Measurements from ENCODE around the gene ANKFN1. TPM values are rescaled to one million over a fixed set of nuclear protein-coding genes. Genes with fewer than 3 reads are reported as not detected.

Gene ANKFN1
- total RNA-seq, 1 donor from 2014 or later: 0.21 TPM

- DNase-seq (ENCODE audit: low read depth, low spot score): no peak
- no peaks in the 10 kb centered on the region for H3K27me3 Mint-ChIP-seq (ENCODE audit: low read depth)
- no peak for TF ChIP-seq CTCF (conservative IDR thresholded peaks at IDR 0.05)
- no peak overlapping the region for H3K27ac Mint-ChIP-seq (ENCODE audit: unreplicated experiment)
- H3K4me1 Mint-ChIP-seq: peaks cover 11% of the 10 kb centered on the region
- peaks cover 4% of the 10 kb centered on the region for H3K36me3 Mint-ChIP-seq (ENCODE audit: low read depth)
- peaks cover 11% of the 10 kb centered on the region for H3K9me3 Mint-ChIP-seq
- H3K4me3 Mint-ChIP-seq: no peak overlapping the region
Measured at GRCh38 chr17:56231693-56232092, 78.4 kb downstream of the ANKFN1 start.

- Mint-ChIP-seq H3K4me1 (no peaks in the 10 kb centered on the region), H3K9me3 (no peaks in the 10 kb centered on the region)
Measured at GRCh38 chr17:56244268-56244890, 91.1 kb downstream of the ANKFN1 start.

GRCh38 chr17:56247816-56248215, 94.5 kb downstream of the ANKFN1 start:
- Mint-ChIP-seq H3K36me3 (ENCODE audit: low read depth) (no peaks in the 10 kb centered on the region), H3K27ac (ENCODE audit: unreplicated experiment) (no peak overlapping the region), H3K4me3 (no peak overlapping the region), H3K27me3 (ENCODE audit: low read depth) (no peaks in the 10 kb centered on the region), H3K9me3 (peaks cover 2% of the 10 kb centered on the region), H3K4me1 (no peaks in the 10 kb centered on the region)
- DNase-seq (ENCODE audit: low read depth, low spot score): no peak
- no peak for TF ChIP-seq CTCF (conservative IDR thresholded peaks at IDR 0.05)

More at GRCh38 chr17:56244268-56244890, 91.1 kb downstream of the ANKFN1 start:
- no peak for TF ChIP-seq CTCF (conservative IDR thresholded peaks at IDR 0.05)
- Mint-ChIP-seq H3K27ac (ENCODE audit: unreplicated experiment) (no peak overlapping the region), H3K27me3 (ENCODE audit: low read depth) (no peaks in the 10 kb centered on the region), H3K36me3 (ENCODE audit: low read depth) (no peaks in the 10 kb centered on the region), H3K4me3 (no peak overlapping the region)
- DNase-seq (ENCODE audit: low read depth, low spot score): no peak

GRCh38 chr17:56257075-56257474, 103.8 kb downstream of the ANKFN1 start:
- Mint-ChIP-seq H3K4me1 (peaks cover 4% of the 10 kb centered on the region), H3K27ac (ENCODE audit: unreplicated experiment) (no peak overlapping the region), H3K27me3 (ENCODE audit: low read depth) (no peaks in the 10 kb centered on the region), H3K9me3 (no peaks in the 10 kb centered on the region), H3K4me3 (no peak overlapping the region), H3K36me3 (ENCODE audit: low read depth) (no peaks in the 10 kb centered on the region)
- no peak for DNase-seq (ENCODE audit: low read depth, low spot score)
- TF ChIP-seq CTCF (conservative IDR thresholded peaks at IDR 0.05): no peak

GRCh38 chr17:56260376-56261002, 107.2 kb downstream of the ANKFN1 start:
- H3K27ac Mint-ChIP-seq (ENCODE audit: unreplicated experiment): no peak overlapping the region
- H3K9me3 Mint-ChIP-seq: no peaks in the 10 kb centered on the region
- no peak for DNase-seq (ENCODE audit: low read depth, low spot score)
- H3K27me3 Mint-ChIP-seq (ENCODE audit: low read depth): peaks cover 5% of the 10 kb centered on the region
- no peak for TF ChIP-seq CTCF (conservative IDR thresholded peaks at IDR 0.05)
- H3K36me3 Mint-ChIP-seq (ENCODE audit: low read depth): no peaks in the 10 kb centered on the region
- H3K4me3 Mint-ChIP-seq: no peak overlapping the region
- H3K4me1 Mint-ChIP-seq: peaks cover 12% of the 10 kb centered on the region

Measured in neural crest cell (in vitro differentiated cells).